ENCODE results near the gene NUP58. TPM values are rescaled to one million over a fixed set of nuclear protein-coding genes. Genes with fewer than 3 reads are reported as not detected.
A peak's percentile ranks its signal among the peaks of the same experiment; 100 is the strongest.

The NUP58 gene
- total RNA-seq, result 24.2 and 40.7 TPM in 2 replicates

GRCh38 chr13:25301347-25302113 lies at the start of gene NUP58:
NUP58 (plus strand) TSS chr13:25301625; CDS start chr13:25301774, 149 bp downstream.
- peak; percentile 97 for DNase-seq (ENCODE audit: low read depth in 2 of 2)

GRCh38 chr13:25252225-25252624 lies 49.2 kb upstream of the NUP58 start:
- no peak for DNase-seq (ENCODE audit: low read depth in 2 of 2)

GRCh38 chr13:25252752-25253151 lies 48.7 kb upstream of the NUP58 start:
- DNase-seq (ENCODE audit: low read depth in 2 of 2), result no peak

- peak in 1 of 2 donors; percentile 11 for DNase-seq (ENCODE audit: low read depth in 2 of 2)
Observed at GRCh38 chr13:25253702-25254101, 47.7 kb upstream of the NUP58 start.

GRCh38 chr13:25262261-25262660 lies 39.2 kb upstream of the NUP58 start:
- DNase-seq (ENCODE audit: low read depth in 2 of 2), result no peak

- DNase-seq (ENCODE audit: low read depth in 2 of 2), result no peak
Observed at GRCh38 chr13:25266706-25267105, 34.7 kb upstream of the NUP58 start.

- peak; percentile 24 to 33 for DNase-seq (ENCODE audit: low read depth in 2 of 2)
Observed at GRCh38 chr13:25267715-25268114, 33.7 kb upstream of the NUP58 start.

GRCh38 chr13:25268561-25268960 lies 32.9 kb upstream of the NUP58 start:
- no peak for DNase-seq (ENCODE audit: low read depth in 2 of 2)

GRCh38 chr13:25276748-25277147 lies 24.7 kb upstream of the NUP58 start:
- DNase-seq (ENCODE audit: low read depth in 2 of 2), result peak in 1 of 2 donors; percentile 12

GRCh38 chr13:25280396-25280795 lies 21.0 kb upstream of the NUP58 start:
- no peak for DNase-seq (ENCODE audit: low read depth in 2 of 2)

GRCh38 chr13:25281193-25281934 lies 20.1 kb upstream of the NUP58 start:
- peak in 1 of 2 donors; percentile 15 for DNase-seq (ENCODE audit: low read depth in 2 of 2)

GRCh38 chr13:25281935-25282332 lies 19.5 kb upstream of the NUP58 start:
- DNase-seq (ENCODE audit: low read depth in 2 of 2), result no peak

- peak; percentile 57 to 63 for DNase-seq (ENCODE audit: low read depth in 2 of 2)
Observed at GRCh38 chr13:25286308-25286968, 15.0 kb upstream of the NUP58 start.

- peak; percentile 91 to 92 for DNase-seq (ENCODE audit: low read depth in 2 of 2)
Observed at GRCh38 chr13:25286969-25287961, 14.2 kb upstream of the NUP58 start, which contains the start of gene MTMR6. MTMR6 (minus strand) TSS chr13:25287488; CDS start chr13:25287247, 241 bp downstream.

- no peak for DNase-seq (ENCODE audit: low read depth in 2 of 2)
Observed at GRCh38 chr13:25288966-25289365, 12.5 kb upstream of the NUP58 start.

GRCh38 chr13:25291691-25292090 lies 9.7 kb upstream of the NUP58 start:
- DNase-seq (ENCODE audit: low read depth in 2 of 2), result no peak

- no peak for DNase-seq (ENCODE audit: low read depth in 2 of 2)
Observed at GRCh38 chr13:25292301-25292700, 9.1 kb upstream of the NUP58 start.

GRCh38 chr13:25295228-25295627 lies 6.2 kb upstream of the NUP58 start:
- DNase-seq (ENCODE audit: low read depth in 2 of 2), result no peak

GRCh38 chr13:25295701-25296100 lies 5.7 kb upstream of the NUP58 start:
- DNase-seq (ENCODE audit: low read depth in 2 of 2), result no peak

- peak in 1 of 2 donors; percentile 19 for DNase-seq (ENCODE audit: low read depth in 2 of 2)
Observed at GRCh38 chr13:25300861-25301346, 521 bp upstream of the NUP58 start.

- no peak for DNase-seq (ENCODE audit: low read depth in 2 of 2)
Observed at GRCh38 chr13:25302121-25302520, 696 bp downstream of the NUP58 start.
